DOHH2 (cell line): ENCODE results near the gene CCDC102A.
"Not testable (repeated sequence)": the region's sequence is repeated elsewhere in the genome, so short reads cannot be mapped to it uniquely, and the experiment has no call there.

Experiments used
- H3F3A ChIP-seq: fragments of 200-600 bp; sonication (generic), shearing (Covaris generic); 2 replicates; pipeline ENCODE4 v1.6.0; 2016; ENCODE audit warnings: antibody characterized with exemption, mild to moderate bottlenecking; ENCODE audit not compliant: control insufficient read depth, insufficient read depth
- H3K27ac ChIP-seq: fragments of 200-600 bp; sonication (generic); 2 replicates; pipeline ENCODE4 v1.5.1; 2014; ENCODE audit warnings: low read depth, mild to moderate bottlenecking, low read length, moderate library complexity
- H3K27me3 ChIP-seq: fragments of 200-600 bp; sonication (generic); 2 replicates; pipeline ENCODE4 v1.6.1; 2014; ENCODE audit warnings: mild to moderate bottlenecking, low read length, mixed read lengths; ENCODE audit not compliant: control insufficient read depth
- H3K36me3 ChIP-seq: fragments of 200-600 bp; sonication (generic); 2 replicates; pipeline ENCODE4 v1.6.1; 2014; ENCODE audit warnings: mild to moderate bottlenecking, low read length, moderate library complexity, mixed read lengths; ENCODE audit not compliant: control insufficient read depth
- H3K4me1 ChIP-seq: fragments of 200-600 bp; sonication (generic); 2 replicates; pipeline ENCODE4 v1.6.1; 2014; ENCODE audit warnings: mild to moderate bottlenecking, low read length, mixed read lengths; ENCODE audit not compliant: control insufficient read depth
- H3K4me2 ChIP-seq: fragments of 200-600 bp; sonication (generic); 2 replicates; pipeline ENCODE4 v1.6.0; 2014; ENCODE audit warnings: mild to moderate bottlenecking, low read length, moderate library complexity
- H3K4me3 ChIP-seq: fragments of 200-600 bp; sonication (generic); 2 replicates; pipeline ENCODE4 v1.5.1; 2014; ENCODE audit warnings: mild to moderate bottlenecking, low read length, mixed read lengths
- H3K79me2 ChIP-seq: fragments of 200-600 bp; sonication (generic); 2 replicates; pipeline ENCODE4 v1.6.1; 2014; ENCODE audit warnings: mild to moderate bottlenecking, low read length, mixed read lengths; ENCODE audit not compliant: control insufficient read depth
- H3K9me2 ChIP-seq: fragments of 200-600 bp; sonication (generic); replicated peaks from 2 replicates; pipeline ENCODE4 v1.6.1; 2014; ENCODE audit warnings: mild to moderate bottlenecking, low read length, mixed read lengths; ENCODE audit not compliant: control insufficient read depth
- H3K9me3 ChIP-seq: fragments of 200-600 bp; sonication (generic); 2 replicates; pipeline ENCODE4 v1.6.1; 2014; ENCODE audit warnings: antibody characterized with exemption, low read length, mixed read lengths; ENCODE audit not compliant: control insufficient read depth, insufficient read depth
- H4K20me1 ChIP-seq: fragments of 200-600 bp; sonication (generic); 2 replicates; pipeline ENCODE4 v1.6.0; 2014; ENCODE audit warnings: low read depth, mild to moderate bottlenecking, antibody characterized with exemption, low read length, moderate library complexity; ENCODE audit not compliant: control insufficient read depth, insufficient read depth
- CTCF ChIP-seq: fragments of 200-600 bp; sonication (generic); IDR thresholded peaks from one replicate; pipeline ENCODE4 v1.5.1; 2014; ENCODE audit warnings: antibody characterized with exemption, mild to moderate bottlenecking, low read depth, low read length; ENCODE audit not compliant: poor library complexity, severe bottlenecking
- EZH2phosphoT487 ChIP-seq: fragments of 200-600 bp; sonication (generic); IDR thresholded peaks from 2 replicates; pipeline ENCODE4 v1.6.1; 2017; ENCODE audit warnings: borderline replicate concordance, mild to moderate bottlenecking, antibody characterized with exemption, low read length, moderate library complexity, mixed read lengths

Gene CCDC102A

GRCh38 chr16:57501492-57501891 is 34.9 kb downstream of the CCDC102A start:
- no peak overlapping the region for H3K4me2 ChIP-seq
- no peaks in the 10 kb centered on the region for H3K9me3 ChIP-seq
- H3K4me3 ChIP-seq = no peak overlapping the region
- no peak for TF ChIP-seq EZH2phosphoT487
- no peaks in the 10 kb centered on the region for H4K20me1 ChIP-seq
- H3K9me2 ChIP-seq = no peaks in the 10 kb centered on the region
- H3K79me2 ChIP-seq = no peaks in the 10 kb centered on the region
- no peak overlapping the region for H3K27ac ChIP-seq
- peaks cover 36% of the 10 kb centered on the region for H3K27me3 ChIP-seq
- no peaks in the 10 kb centered on the region for H3K4me1 ChIP-seq
- H3F3A ChIP-seq = no peaks in the 10 kb centered on the region
- H3K36me3 ChIP-seq = no peaks in the 10 kb centered on the region

DNA sequence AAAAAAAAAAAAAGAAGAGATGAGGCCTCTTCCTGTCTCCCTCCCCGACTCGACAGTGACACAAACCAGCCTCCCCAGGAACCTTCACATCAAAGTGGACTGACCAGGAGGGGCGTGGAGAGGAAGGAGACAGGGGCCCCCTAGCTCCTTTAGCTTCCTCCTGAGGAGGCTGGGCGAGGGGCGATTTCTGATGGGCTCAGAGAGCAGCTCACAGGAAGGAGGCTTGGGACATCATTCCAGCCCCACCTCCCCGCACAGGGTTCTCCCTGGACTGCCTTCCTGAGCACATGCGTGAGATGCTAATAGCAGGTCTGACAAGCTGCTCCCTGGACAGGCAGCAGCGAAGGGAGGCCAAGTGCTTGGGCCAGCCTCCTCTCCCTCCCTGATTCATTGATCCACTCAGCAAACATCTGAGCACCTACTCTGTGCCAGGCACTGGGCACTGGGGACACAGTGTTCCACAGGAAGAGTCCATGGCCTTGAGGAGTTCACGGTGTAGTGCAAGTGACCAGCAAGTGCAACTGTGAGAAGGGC is 35.7 kb downstream of the CCDC102A start:
- no peak for TF ChIP-seq CTCF
- TF ChIP-seq EZH2phosphoT487 = no peak
- Histone ChIP-seq H3K27me3 (peaks cover 33% of the 10 kb centered on the region), H3K79me2 (no peaks in the 10 kb centered on the region), H3K9me3 (no peaks in the 10 kb centered on the region), H3K27ac (no peak overlapping the region), H3K36me3 (no peaks in the 10 kb centered on the region), H3K4me2 (no peak overlapping the region), H3K4me1 (no peaks in the 10 kb centered on the region), H3F3A (no peaks in the 10 kb centered on the region), H3K9me2 (no peaks in the 10 kb centered on the region), H3K4me3 (no peak overlapping the region), H4K20me1 (no peaks in the 10 kb centered on the region)

- not testable (repeated sequence) for H3K79me2 ChIP-seq, H3K27ac ChIP-seq, H3K36me3 ChIP-seq, H3K9me3 ChIP-seq, H3F3A ChIP-seq, H3K4me3 ChIP-seq, H4K20me1 ChIP-seq, H3K4me2 ChIP-seq, H3K4me1 ChIP-seq, H3K9me2 ChIP-seq
- H3K27me3 ChIP-seq = peaks cover 26% of the 10 kb centered on the region
These were observed 36.4 kb downstream of the CCDC102A start for GRCh38 chr16:57499941-57500340.

GRCh38 chr16:57498031-57498430 is 38.3 kb downstream of the CCDC102A start:
- Histone ChIP-seq H3K4me2 (no peak overlapping the region), H3F3A (no peaks in the 10 kb centered on the region), H3K9me3 (no peaks in the 10 kb centered on the region), H3K36me3 (no peaks in the 10 kb centered on the region), H3K9me2 (no peaks in the 10 kb centered on the region), H3K79me2 (no peaks in the 10 kb centered on the region), H3K27ac (no peak overlapping the region), H4K20me1 (no peaks in the 10 kb centered on the region), H3K4me3 (no peak overlapping the region), H3K4me1 (peaks cover 10% of the 10 kb centered on the region), H3K27me3 (peaks cover 15% of the 10 kb centered on the region)
- no peak for TF ChIP-seq CTCF
- no peak for TF ChIP-seq EZH2phosphoT487
